SU-DHL-6 (cell line): Measurements from ENCODE around the gene DPP10.

Experiments
- EZH2phosphoT487 ChIP-seq: fragments of 200-600 bp; sonication (generic), shearing (Covaris generic); conservative IDR thresholded peaks from 2 replicates; pipeline ENCODE4 v1.6.1; 2018; ENCODE audit warnings: mild to moderate bottlenecking, antibody characterized with exemption, low read length, moderate library complexity, mixed read lengths
- TF ChIP-seq, protein P1 (sequence below): fragments of 200-600 bp; sonication (generic); IDR thresholded peaks from one replicate; pipeline ENCODE4 v1.5.1; 2017; ENCODE audit warnings: antibody characterized with exemption, mild to moderate bottlenecking, low read length, moderate library complexity; ENCODE audit not compliant: insufficient read depth, poor library complexity, severe bottlenecking

DNA sequence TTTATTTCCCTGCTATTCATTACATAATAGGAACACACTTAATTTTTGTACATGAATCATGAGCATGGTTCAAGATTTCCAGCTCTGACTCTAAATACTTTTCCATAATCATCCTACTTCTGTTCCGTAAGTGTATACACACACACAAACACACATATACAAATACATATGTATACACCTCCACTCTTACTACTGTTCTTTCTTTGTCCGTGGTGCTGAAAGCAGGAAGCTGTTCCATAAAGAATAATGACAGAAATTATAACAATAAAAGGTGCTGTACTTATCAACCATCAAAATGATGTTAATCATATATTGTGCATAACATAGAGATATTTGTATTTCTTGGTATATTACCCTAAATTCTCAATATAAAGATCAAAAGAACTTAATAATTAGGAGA, 776.9 kb downstream of the DPP10 start:
- TF ChIP-seq, protein P1, sequence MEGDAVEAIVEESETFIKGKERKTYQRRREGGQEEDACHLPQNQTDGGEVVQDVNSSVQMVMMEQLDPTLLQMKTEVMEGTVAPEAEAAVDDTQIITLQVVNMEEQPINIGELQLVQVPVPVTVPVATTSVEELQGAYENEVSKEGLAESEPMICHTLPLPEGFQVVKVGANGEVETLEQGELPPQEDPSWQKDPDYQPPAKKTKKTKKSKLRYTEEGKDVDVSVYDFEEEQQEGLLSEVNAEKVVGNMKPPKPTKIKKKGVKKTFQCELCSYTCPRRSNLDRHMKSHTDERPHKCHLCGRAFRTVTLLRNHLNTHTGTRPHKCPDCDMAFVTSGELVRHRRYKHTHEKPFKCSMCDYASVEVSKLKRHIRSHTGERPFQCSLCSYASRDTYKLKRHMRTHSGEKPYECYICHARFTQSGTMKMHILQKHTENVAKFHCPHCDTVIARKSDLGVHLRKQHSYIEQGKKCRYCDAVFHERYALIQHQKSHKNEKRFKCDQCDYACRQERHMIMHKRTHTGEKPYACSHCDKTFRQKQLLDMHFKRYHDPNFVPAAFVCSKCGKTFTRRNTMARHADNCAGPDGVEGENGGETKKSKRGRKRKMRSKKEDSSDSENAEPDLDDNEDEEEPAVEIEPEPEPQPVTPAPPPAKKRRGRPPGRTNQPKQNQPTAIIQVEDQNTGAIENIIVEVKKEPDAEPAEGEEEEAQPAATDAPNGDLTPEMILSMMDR: no peak
- TF ChIP-seq EZH2phosphoT487: no peak
